HG03045 (cell line): ENCODE data around the gene ZC3H18.

Experiments
- ATAC-seq: cut with Tn5 transposase; IDR thresholded peaks from one replicate; pipeline ENCODE4 v1.9.1; 2021; ENCODE audit warnings: mild to moderate bottlenecking, moderate library complexity; ENCODE audit not compliant: unreplicated experiment

ZC3H18 gene

DNA sequence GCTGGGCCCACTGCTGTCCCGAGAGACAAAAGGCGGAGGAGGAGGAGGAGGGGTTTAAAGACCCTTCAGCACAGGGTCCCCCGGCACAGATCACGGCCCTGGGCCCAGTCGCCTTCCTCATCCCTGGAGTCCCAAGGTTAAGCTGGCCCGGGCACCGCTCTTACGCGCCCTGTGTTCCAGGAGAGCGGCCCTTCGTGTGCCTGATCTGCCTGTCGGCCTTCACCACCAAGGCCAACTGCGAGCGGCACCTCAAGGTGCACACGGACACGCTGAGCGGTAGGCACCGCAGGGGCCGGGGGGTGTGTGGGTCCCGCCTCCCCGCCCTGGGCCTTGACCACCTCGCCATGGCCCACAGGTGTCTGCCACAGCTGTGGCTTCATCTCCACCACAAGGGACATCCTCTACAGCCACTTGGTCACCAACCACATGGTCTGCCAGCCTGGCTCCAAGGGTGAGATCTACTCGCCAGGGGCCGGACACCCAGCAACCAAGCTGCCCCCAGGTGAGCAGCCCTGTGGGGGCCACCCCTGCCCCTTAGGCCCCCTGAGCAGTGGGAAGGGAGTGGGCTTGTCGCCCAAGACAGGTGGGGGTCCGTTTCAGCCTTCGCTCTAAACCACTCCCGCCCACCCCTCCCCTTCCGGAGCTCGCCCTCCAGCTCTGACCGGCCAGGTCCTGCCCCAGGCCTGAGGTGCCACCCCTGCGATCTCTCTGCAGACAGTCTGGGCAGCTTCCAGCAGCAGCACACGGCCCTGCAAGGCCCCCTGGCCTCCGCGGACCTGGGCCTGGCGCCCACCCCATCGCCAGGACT is 37.6 kb upstream of the ZC3H18 start:
- no peak for ATAC-seq

DNA sequence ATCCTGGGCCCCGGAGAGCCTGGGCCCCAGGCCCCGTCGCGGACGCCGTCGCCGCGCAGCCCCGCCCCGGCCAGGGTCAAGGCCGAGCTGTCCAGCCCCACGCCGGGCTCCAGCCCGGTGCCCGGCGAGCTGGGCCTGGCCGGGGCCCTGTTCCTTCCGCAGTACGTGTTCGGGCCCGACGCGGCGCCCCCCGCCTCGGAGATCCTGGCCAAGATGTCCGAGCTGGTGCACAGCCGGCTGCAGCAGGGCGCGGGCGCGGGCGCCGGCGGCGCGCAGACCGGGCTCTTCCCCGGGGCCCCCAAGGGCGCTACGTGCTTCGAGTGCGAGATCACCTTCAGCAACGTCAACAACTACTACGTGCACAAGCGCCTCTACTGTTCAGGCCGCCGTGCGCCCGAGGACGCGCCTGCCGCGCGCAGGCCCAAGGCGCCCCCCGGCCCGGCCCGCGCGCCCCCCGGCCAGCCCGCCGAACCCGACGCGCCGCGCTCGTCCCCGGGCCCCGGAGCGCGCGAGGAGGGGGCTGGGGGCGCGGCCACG is 36.8 kb upstream of the ZC3H18 start:
- no peak for ATAC-seq

DNA sequence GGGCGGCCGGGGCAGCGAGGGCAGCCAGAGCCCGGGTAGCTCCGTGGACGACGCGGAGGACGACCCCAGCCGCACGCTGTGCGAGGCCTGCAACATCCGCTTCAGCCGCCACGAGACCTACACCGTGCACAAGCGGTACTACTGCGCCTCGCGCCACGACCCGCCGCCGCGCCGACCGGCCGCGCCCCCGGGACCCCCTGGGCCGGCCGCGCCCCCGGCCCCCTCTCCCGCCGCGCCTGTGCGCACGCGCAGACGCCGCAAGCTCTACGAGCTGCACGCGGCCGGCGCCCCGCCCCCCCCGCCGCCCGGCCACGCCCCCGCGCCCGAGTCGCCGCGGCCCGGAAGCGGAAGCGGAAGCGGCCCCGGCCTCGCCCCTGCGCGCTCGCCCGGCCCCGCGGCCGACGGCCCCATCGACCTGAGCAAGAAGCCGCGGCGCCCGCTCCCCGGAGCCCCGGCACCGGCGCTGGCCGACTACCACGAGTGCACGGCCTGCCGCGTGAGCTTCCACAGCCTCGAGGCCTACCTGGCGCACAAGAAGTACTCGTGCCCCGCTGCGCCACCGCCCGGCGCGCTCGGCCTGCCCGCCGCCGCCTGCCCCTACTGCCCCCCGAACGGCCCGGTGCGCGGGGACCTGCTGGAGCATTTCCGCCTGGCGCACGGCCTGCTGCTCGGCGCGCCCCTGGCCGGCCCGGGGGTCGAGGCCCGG is 36.1 kb upstream of the ZC3H18 start:
- peak; percentile 41 for ATAC-seq

DNA sequence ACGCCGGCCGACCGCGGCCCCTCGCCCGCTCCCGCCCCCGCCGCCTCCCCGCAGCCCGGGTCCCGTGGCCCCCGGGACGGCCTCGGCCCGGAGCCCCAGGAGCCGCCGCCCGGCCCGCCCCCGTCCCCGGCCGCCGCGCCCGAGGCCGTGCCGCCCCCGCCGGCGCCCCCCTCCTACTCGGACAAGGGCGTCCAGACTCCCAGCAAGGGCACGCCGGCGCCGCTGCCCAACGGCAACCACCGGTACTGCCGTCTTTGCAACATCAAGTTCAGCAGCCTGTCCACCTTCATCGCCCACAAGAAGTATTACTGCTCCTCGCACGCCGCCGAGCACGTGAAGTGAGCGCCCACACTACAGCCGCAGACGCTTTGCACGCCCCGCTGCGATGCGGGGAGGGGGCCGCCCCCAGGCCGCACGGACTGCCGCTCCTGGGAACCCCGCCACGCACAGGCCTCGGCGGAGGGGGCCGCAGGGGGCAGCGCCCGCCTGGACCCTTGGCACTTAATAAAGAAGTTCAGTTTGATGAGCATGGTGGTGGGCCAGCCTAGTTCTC is 35.5 kb upstream of the ZC3H18 start:
- ATAC-seq = peak; percentile 4

- no peak for ATAC-seq
Observed at GRCh38 chr16:88535191-88535856, 34.9 kb upstream of the ZC3H18 start.

GRCh38 chr16:88535857-88536222 is 34.4 kb upstream of the ZC3H18 start:
- ATAC-seq = no peak

- no peak for ATAC-seq
Observed at GRCh38 chr16:88536510-88536909, 33.7 kb upstream of the ZC3H18 start.

- ATAC-seq = no peak
Observed at GRCh38 chr16:88536971-88537751, 33.0 kb upstream of the ZC3H18 start.

DNA sequence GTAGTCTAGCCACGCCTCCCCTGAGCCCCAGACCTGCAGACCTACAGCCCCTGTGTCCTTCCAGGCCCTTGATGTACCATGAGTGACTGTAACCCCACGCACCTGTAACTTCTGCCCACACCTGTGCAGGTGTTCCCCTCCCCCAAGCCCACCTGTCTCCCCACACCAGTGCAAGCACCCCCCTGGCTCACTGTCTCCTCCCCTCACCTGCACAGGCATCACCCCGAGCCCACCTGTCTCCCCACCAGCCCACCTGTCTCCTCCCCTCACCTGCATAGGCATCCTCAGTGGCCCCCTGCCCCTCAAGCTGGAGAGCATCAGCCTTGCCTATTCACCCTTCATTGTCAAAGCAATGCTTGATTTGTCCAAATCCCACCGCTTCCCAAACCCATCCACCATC is 32.3 kb upstream of the ZC3H18 start:
- ATAC-seq = no peak

- no peak for ATAC-seq
Observed at GRCh38 chr16:88538366-88539060, 31.7 kb upstream of the ZC3H18 start.

DNA sequence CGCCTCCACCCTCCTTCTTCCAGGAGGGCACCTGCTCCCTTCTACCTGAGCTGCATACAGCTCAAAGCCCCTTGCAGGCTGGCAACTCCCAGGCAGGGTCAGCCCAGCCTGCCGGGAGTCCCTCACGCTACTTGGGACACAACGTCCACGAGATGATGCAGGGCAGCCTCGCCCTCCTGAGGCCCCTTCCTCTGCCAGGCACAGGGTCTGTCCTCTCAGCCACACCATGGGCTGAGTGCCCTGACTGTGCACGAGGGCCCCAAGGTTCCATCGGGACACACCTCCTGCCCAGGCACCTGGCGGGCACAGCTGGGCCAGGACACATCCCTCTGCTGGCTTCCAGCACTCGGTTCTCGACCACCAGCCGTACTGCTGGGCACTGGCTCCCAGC is 30.9 kb upstream of the ZC3H18 start:
- ATAC-seq = no peak

GRCh38 chr16:88539652-88540345 is 30.4 kb upstream of the ZC3H18 start:
- no peak for ATAC-seq

DNA sequence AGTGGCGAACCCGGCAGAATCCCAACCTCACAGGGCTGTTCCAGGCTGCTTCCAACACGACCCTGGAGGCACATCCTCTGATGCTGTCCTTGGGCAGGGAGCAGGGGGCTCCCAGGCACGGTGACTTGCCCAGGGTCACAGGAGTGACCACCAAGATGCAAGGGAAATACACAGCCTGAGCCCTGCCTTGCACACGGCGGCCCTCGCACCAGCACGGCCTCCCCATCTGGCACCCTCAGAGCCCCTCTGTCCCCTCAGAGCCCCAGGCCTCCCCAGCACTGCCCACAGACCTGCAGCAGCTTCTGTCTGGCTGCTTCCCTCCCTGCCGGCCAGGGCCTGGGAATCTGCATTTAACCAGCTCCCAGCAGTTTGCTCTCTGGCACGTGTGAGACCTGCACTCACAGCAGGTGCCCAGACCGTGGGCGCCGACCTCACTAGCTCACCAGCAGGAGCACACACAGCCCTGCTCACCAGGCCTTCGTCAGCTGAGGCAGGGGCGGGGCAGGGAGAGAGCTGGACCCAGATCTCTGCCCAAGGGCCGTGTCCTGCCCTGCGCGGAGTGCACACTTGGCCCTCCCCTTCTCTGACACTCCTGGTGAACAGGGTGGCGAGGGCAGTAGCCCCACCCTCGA is 29.7 kb upstream of the ZC3H18 start:
- no peak for ATAC-seq

DNA sequence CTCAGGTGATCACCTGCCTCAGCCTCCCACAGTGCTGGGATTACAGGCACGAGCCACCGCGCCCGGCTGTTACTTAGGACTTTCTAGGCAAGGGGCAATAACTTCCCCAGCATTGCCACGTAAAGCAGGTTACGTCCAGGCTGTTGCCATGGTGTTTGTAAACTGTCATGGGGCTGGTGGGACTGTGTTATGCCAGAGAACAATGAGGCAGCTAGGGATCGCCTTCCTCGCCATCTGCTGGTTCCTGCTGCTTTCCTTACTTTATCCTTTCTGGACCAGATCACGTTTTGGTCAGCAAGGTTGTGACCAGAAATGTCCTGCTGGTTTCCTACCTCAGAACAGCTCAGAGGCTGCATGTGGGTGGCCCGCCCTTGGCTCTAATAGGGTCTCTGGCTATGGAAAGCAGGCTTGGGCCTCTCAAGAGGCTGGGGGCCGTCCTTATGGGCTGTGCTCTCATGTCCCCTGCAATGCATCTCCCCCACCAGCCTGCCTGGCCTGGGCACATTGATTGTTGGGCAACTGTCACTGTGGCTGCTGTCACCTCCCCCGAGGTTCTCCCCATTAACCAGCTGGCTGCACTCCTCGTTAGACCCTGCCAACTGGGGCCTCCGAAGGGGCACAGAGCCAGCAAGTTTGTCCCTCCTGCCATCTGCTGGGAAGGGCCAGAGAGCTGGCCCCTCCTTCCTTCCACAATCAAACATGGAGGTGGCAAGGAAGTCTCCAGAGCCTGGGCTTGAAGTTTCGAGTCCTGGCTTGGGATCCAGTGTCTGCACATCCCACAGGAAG is 28.2 kb upstream of the ZC3H18 start:
- ATAC-seq = no peak

DNA sequence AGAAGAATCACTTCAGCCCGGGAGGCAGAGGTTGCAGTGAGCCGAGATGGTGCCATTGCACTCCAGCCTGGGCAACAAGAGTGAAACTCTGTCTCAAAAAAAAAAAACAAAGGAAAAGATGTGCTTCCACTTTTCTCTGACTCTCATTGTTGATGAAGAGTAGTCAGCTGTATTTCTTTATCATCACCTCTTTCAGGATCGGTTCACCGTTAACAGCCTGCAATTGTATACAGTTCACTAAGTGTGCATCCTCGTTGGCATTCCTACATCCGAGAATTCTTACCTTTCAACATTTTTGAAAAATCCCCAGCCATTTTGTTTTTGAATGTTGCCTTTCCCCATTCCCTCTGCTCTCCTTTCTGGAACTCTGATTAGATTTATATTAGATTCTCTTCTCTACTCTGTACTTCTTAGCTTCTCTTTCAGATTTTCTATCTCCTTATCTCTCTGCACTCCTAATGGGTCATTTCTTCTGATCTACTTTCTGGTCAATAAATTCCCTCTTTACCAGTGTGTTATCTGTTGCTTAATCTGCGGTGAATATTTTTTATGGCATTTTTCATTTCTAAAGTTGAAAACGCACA is 26.9 kb upstream of the ZC3H18 start:
- no peak for ATAC-seq

DNA sequence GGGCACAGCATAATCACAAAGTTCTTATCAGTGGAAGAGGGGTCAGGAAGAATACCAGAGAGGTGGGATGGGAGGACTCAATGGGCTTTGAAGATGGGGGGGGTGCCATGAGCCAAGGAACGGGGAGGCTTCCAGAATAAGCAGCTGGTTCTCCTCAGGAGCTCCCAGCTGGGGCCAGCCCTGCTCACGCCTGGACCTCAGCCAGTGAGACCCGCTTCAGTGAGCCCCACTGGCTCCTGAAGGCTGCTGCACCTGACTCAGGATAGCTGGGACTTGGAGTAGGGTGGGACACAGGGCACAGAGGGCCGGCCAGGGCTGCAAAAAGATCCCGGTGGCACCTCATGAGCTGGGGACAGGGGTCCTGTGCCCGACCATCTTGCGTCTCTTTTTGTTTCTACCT is 24.4 kb upstream of the ZC3H18 start:
- ATAC-seq = no peak

DNA sequence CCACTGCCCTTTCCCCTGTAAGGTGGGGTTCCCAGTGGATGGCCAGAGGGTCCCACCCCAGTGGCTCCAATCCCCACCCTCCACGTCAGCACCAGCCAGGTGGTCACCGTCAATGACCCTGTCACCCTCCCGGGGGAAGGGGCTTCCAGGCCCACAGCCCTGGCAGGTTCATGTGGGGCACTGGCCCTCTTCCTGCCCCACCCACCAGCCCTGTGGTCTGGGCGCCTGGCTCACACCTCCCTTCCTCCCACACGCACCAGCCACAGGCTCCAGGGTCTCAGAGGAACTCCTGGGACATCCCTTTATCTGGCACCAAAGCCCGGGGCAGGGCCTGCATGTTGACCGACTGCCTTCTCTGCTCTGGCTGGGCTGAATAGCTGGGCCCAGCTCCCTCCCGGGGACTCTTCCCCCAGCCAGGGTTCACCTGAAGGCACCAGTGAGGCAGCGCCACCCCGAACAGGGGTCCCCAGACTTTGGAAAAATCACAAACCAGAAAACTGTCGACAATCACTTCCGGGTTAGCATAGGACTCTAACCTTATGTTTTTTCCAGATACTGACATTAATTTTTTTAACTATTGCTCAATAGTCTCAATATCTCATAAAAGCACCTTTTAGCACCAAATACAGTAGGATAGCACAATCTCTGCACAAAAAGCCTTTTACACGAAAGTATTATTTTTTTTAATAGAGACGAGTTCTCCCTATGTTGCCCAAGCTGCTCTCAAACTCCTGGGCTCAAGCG is 21.9 kb upstream of the ZC3H18 start:
- ATAC-seq = no peak
